ENCODE data around the gene KREMEN1.

DNA sequence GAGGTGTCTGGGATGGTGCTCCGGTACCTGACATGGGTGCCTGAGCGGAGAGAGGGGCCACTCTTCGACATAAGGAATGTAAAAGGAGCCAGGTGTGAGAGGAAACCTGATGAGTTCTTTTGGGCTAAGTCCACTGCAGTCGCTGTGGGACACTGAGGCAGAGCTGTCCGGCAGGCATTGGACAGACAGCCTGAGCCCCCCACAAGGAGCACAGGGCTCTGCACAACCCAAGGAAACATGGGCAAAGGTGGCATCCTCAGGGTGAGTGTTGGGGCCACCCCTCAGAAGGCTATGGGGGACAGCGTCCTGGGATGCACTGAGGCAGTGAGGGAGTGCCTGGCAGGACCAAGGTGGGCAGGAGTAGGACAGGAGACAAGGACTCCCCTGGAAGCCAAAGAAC lies 75.2 kb downstream of the KREMEN1 start:
- TF ChIP-seq, protein P1, sequence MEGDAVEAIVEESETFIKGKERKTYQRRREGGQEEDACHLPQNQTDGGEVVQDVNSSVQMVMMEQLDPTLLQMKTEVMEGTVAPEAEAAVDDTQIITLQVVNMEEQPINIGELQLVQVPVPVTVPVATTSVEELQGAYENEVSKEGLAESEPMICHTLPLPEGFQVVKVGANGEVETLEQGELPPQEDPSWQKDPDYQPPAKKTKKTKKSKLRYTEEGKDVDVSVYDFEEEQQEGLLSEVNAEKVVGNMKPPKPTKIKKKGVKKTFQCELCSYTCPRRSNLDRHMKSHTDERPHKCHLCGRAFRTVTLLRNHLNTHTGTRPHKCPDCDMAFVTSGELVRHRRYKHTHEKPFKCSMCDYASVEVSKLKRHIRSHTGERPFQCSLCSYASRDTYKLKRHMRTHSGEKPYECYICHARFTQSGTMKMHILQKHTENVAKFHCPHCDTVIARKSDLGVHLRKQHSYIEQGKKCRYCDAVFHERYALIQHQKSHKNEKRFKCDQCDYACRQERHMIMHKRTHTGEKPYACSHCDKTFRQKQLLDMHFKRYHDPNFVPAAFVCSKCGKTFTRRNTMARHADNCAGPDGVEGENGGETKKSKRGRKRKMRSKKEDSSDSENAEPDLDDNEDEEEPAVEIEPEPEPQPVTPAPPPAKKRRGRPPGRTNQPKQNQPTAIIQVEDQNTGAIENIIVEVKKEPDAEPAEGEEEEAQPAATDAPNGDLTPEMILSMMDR (conservative IDR thresholded peaks at IDR 0.05; ENCODE audit: low read depth in 2 of 2), result no peak
- TF ChIP-seq, protein P2, sequence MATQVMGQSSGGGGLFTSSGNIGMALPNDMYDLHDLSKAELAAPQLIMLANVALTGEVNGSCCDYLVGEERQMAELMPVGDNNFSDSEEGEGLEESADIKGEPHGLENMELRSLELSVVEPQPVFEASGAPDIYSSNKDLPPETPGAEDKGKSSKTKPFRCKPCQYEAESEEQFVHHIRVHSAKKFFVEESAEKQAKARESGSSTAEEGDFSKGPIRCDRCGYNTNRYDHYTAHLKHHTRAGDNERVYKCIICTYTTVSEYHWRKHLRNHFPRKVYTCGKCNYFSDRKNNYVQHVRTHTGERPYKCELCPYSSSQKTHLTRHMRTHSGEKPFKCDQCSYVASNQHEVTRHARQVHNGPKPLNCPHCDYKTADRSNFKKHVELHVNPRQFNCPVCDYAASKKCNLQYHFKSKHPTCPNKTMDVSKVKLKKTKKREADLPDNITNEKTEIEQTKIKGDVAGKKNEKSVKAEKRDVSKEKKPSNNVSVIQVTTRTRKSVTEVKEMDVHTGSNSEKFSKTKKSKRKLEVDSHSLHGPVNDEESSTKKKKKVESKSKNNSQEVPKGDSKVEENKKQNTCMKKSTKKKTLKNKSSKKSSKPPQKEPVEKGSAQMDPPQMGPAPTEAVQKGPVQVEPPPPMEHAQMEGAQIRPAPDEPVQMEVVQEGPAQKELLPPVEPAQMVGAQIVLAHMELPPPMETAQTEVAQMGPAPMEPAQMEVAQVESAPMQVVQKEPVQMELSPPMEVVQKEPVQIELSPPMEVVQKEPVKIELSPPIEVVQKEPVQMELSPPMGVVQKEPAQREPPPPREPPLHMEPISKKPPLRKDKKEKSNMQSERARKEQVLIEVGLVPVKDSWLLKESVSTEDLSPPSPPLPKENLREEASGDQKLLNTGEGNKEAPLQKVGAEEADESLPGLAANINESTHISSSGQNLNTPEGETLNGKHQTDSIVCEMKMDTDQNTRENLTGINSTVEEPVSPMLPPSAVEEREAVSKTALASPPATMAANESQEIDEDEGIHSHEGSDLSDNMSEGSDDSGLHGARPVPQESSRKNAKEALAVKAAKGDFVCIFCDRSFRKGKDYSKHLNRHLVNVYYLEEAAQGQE (IDR thresholded peaks at IDR 0.05; ENCODE audit: unreplicated experiment), result no peak
- no peak for TF ChIP-seq POLR2AphosphoS5 (IDR thresholded peaks at IDR 0.05; ENCODE audit: low read depth)
- no peak for TF ChIP-seq CREB1 (CRISPR knock-in tag; IDR thresholded peaks at IDR 0.05; ENCODE audit: low read depth)
- no peak for TF ChIP-seq JUNB (IDR thresholded peaks at IDR 0.05; ENCODE audit: unreplicated experiment)
- TF ChIP-seq EZH2 (IDR thresholded peaks at IDR 0.05; ENCODE audit: low read depth, unreplicated experiment), result no peak
- TF ChIP-seq NANOG (IDR thresholded peaks at IDR 0.05; ENCODE audit: borderline replicate concordance), result no peak
- TF ChIP-seq, protein P3, sequence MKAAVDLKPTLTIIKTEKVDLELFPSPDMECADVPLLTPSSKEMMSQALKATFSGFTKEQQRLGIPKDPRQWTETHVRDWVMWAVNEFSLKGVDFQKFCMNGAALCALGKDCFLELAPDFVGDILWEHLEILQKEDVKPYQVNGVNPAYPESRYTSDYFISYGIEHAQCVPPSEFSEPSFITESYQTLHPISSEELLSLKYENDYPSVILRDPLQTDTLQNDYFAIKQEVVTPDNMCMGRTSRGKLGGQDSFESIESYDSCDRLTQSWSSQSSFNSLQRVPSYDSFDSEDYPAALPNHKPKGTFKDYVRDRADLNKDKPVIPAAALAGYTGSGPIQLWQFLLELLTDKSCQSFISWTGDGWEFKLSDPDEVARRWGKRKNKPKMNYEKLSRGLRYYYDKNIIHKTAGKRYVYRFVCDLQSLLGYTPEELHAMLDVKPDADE (IDR thresholded peaks at IDR 0.05), result no peak
- TF ChIP-seq EZH2phosphoT487 (IDR thresholded peaks at IDR 0.05; ENCODE audit: unreplicated experiment), result no peak
- no peak for TF ChIP-seq STAT1 (IDR thresholded peaks at IDR 0.05; ENCODE audit: unreplicated experiment)
- TF ChIP-seq ZNF331 (CRISPR knock-in tag; IDR thresholded peaks at IDR 0.05; ENCODE audit: low read depth), result no peak
